ENCODE measurements around the gene UBE2J2.

Gene UBE2J2

DNA sequence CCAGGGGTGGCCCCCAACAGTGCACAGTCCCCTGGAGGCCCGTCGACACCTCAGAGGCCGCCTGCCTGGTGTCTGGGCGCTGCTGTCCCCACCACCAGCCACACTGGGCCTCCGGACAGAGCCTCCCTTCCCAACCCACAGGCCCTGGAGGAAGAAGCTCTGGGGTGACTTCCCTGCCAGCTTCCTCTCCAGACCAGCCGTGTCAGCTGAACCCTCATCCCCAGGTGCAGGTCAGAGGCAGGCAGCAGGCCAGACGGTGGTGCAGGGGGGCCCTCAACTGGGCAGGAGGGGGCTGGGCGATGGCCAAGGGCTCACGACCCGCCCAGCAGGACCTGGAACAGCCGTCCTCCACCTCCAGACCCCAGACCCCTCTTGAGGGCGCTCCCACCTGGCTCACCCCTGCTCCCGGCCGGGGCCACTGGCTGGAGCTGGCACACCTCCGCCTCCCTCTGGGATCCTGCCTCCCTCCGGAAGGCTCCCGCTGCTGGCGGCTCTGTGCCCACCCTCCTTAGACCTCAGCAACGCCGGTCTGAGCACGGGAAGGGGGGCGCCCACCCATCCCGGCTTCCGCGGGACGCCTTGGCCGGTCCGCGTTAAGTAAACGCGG, 67.8 kb downstream of the UBE2J2 start:
- H3K27ac ChIP-seq (ENCODE audit: low read length, poor library complexity, severe bottlenecking), result no peak overlapping the region
- no peak overlapping the region for H3K4ac ChIP-seq (ENCODE audit: low read depth in 1 of 2, low read length in 2 of 2)
- H3K23ac ChIP-seq (ENCODE audit: low read length in 2 of 2), result no peak overlapping the region
- H2AFZ ChIP-seq (ENCODE audit: low read depth, low read length), result no peak overlapping the region
- H3K9me3 ChIP-seq (ENCODE audit: control insufficient read depth, low read length), result no peaks in the 10 kb centered on the region
- H3K79me1 ChIP-seq (replicated peaks; ENCODE audit: low read length, poor library complexity, severe bottlenecking), result no peaks in the 10 kb centered on the region
- peaks cover 0 to 53% of the 10 kb centered on the region in 2 experiments for H3K27me3 ChIP-seq (ENCODE audit: control insufficient read depth in 1 of 2, insufficient read depth in 1 of 2, low read length in 2 of 2)
- peak overlapping the region; percentile 59 for H3K4me2 ChIP-seq (ENCODE audit: low read length, poor library complexity, severe bottlenecking)
- H4K91ac ChIP-seq (ENCODE audit: low read length), result peak overlapping the region; percentile 12
- no peaks in the 10 kb centered on the region for H3K36me3 ChIP-seq (ENCODE audit: control insufficient read depth in 1 of 2, insufficient read depth in 2 of 2, low read depth in 1 of 2, low read length in 2 of 2)
- H3K4me3 ChIP-seq (ENCODE audit: insufficient read depth in 1 of 2, low read depth in 1 of 2, low read length in 2 of 2), result peak overlapping the region in 1 of 2 experiments; percentile 42
- H2AK5ac ChIP-seq (ENCODE audit: low read length, severe bottlenecking), result peak overlapping the region; percentile 66
- peak overlapping the region; percentile 15 for H2BK5ac ChIP-seq (ENCODE audit: low read depth, low read length, poor library complexity, severe bottlenecking)
- peak overlapping the region in 1 of 2 experiments; percentile 38 for H3K18ac ChIP-seq (ENCODE audit: low read depth in 1 of 2, low read length in 2 of 2)
- H3K4me1 ChIP-seq (ENCODE audit: control insufficient read depth, insufficient read depth, low read depth, low read length), result peaks cover 72% of the 10 kb centered on the region
- H4K8ac ChIP-seq (ENCODE audit: low read length), result no peak overlapping the region
- H3K14ac ChIP-seq (ENCODE audit: low read length in 2 of 2), result no peak overlapping the region
- no peak overlapping the region for H3K9ac ChIP-seq (ENCODE audit: low read length)
- 34% methylated on average over 27 of the region's 31 CpGs for WGBS
- DNase-seq, result no peak
- H2BK15ac ChIP-seq (ENCODE audit: low read depth, poor library complexity, severe bottlenecking), result no peak overlapping the region
- H2BK12ac ChIP-seq (ENCODE audit: low read length in 2 of 2), result no peak overlapping the region
- H2BK120ac ChIP-seq (ENCODE audit: low read depth, low read length), result no peak overlapping the region

DNA sequence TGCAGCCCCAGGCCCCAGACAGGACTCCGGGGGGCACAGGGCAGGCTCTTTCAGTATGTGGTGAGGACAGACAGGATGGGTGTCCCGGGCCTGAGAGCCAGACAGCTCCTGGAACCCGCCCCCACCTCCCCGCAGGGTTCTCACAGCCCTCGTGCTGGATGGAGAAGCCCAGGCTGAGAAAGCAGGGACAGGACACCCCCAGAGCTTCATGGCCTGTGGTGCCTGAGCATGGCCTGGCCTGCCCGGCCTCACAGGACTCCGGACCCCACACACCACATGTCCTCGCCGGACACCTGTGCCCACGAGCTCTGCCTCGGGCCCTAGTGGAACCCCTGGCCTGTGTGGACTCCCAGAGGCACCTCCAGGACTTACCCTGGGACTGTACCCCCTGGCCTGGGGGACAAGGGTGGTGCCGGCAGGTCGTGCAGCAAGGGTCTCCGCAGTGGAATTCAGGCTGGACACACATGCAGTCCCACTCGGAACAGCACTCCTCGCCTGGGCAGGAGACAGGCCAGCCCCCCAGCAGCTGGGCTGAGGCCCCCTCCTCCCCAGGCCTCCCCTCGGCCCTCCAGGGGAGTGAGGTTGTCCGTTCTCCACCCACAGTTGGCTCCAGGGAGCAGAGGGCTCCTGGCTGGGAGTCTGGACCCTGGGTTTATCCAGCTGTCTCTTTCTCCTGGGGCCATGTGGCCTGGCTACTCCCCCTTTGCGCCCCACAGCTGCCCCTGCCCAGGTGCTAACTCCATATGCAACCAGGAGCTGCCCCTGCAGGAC, 68.5 kb downstream of the UBE2J2 start:
- no peak overlapping the region for H2AK5ac ChIP-seq (ENCODE audit: low read length, severe bottlenecking)
- H2BK5ac ChIP-seq (ENCODE audit: low read depth, low read length, poor library complexity, severe bottlenecking), result no peak overlapping the region
- H3K9me3 ChIP-seq (ENCODE audit: control insufficient read depth, low read length), result no peaks in the 10 kb centered on the region
- no peak overlapping the region for H3K27ac ChIP-seq (ENCODE audit: low read length, poor library complexity, severe bottlenecking)
- H3K27me3 ChIP-seq (ENCODE audit: control insufficient read depth in 1 of 2, insufficient read depth in 1 of 2, low read length in 2 of 2), result peaks cover 0 to 57% of the 10 kb centered on the region in 2 experiments
- no peak overlapping the region for H2BK15ac ChIP-seq (ENCODE audit: low read depth, poor library complexity, severe bottlenecking)
- H3K4me2 ChIP-seq (ENCODE audit: low read length, poor library complexity, severe bottlenecking), result no peak overlapping the region
- H3K9ac ChIP-seq (ENCODE audit: low read length), result no peak overlapping the region
- no peak overlapping the region for H2AFZ ChIP-seq (ENCODE audit: low read depth, low read length)
- H4K91ac ChIP-seq (ENCODE audit: low read length), result no peak overlapping the region
- no peak overlapping the region for H3K14ac ChIP-seq (ENCODE audit: low read length in 2 of 2)
- no peak overlapping the region for H3K4ac ChIP-seq (ENCODE audit: low read depth in 1 of 2, low read length in 2 of 2)
- no peaks in the 10 kb centered on the region for H3K79me1 ChIP-seq (replicated peaks; ENCODE audit: low read length, poor library complexity, severe bottlenecking)
- no peak overlapping the region for H3K18ac ChIP-seq (ENCODE audit: low read depth in 1 of 2, low read length in 2 of 2)
- H3K4me1 ChIP-seq (ENCODE audit: control insufficient read depth, insufficient read depth, low read depth, low read length), result peaks cover 75% of the 10 kb centered on the region
- no peak overlapping the region for H3K23ac ChIP-seq (ENCODE audit: low read length in 2 of 2)
- WGBS, result 86% methylated on average over 19 of the region's 19 CpGs
- H3K36me3 ChIP-seq (ENCODE audit: control insufficient read depth in 1 of 2, insufficient read depth in 2 of 2, low read depth in 1 of 2, low read length in 2 of 2), result no peaks in the 10 kb centered on the region
- H2BK120ac ChIP-seq (ENCODE audit: low read depth, low read length), result no peak overlapping the region
- no peak overlapping the region for H2BK12ac ChIP-seq (ENCODE audit: low read length in 2 of 2)
- no peak overlapping the region for H3K4me3 ChIP-seq (ENCODE audit: insufficient read depth in 1 of 2, low read depth in 1 of 2, low read length in 2 of 2)
- no peak for DNase-seq
- H4K8ac ChIP-seq (ENCODE audit: low read length), result no peak overlapping the region

DNA sequence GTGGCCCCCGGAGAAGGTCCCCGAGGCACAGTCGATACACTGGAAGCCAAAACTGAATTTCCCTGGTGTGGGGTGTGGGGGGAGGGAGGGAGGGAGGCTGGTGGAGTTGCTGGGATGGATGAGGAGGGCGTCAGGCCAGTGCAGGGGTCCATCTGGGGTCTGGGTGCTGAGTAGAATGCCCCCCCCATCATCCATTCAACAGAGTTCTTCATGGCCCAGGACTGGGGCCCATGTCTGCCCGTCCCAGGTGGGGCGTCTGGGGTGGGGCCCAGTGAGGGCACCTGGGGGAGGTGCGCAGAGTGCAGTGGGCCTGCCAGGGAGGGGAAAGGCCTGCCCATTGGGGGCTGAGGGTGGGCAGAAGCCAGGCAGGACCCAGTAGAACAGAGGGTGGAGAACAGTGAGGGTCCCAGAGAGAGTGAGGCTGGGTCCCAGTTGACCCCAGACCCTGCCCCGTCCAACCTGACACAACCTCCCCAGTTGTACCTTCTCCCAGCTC, 69.2 kb downstream of the UBE2J2 start:
- Histone ChIP-seq H3K4ac (ENCODE audit: low read depth in 1 of 2, low read length in 2 of 2) (no peak overlapping the region), H3K4me3 (ENCODE audit: insufficient read depth in 1 of 2, low read depth in 1 of 2, low read length in 2 of 2) (no peak overlapping the region), H3K36me3 (ENCODE audit: control insufficient read depth in 1 of 2, insufficient read depth in 2 of 2, low read depth in 1 of 2, low read length in 2 of 2) (no peaks in the 10 kb centered on the region)

More for the DNA sequence above, 69.2 kb downstream of the UBE2J2 start:
- Histone ChIP-seq H2BK5ac (ENCODE audit: low read depth, low read length, poor library complexity, severe bottlenecking) (no peak overlapping the region), H3K14ac (ENCODE audit: low read length in 2 of 2) (no peak overlapping the region), H2BK15ac (ENCODE audit: low read depth, poor library complexity, severe bottlenecking) (no peak overlapping the region), H2AFZ (ENCODE audit: low read depth, low read length) (no peak overlapping the region), H3K23ac (ENCODE audit: low read length in 2 of 2) (no peak overlapping the region), H3K4me1 (ENCODE audit: control insufficient read depth, insufficient read depth, low read depth, low read length) (peaks cover 75% of the 10 kb centered on the region), H3K4me2 (ENCODE audit: low read length, poor library complexity, severe bottlenecking) (no peak overlapping the region), H3K79me1 (replicated peaks; ENCODE audit: low read length, poor library complexity, severe bottlenecking) (no peaks in the 10 kb centered on the region), H2AK5ac (ENCODE audit: low read length, severe bottlenecking) (no peak overlapping the region), H3K9ac (ENCODE audit: low read length) (no peak overlapping the region), H2BK120ac (ENCODE audit: low read depth, low read length) (no peak overlapping the region), H3K27me3 (ENCODE audit: control insufficient read depth in 1 of 2, insufficient read depth in 1 of 2, low read length in 2 of 2) (peaks cover 0 to 63% of the 10 kb centered on the region in 2 experiments), H4K91ac (ENCODE audit: low read length) (no peak overlapping the region), H3K18ac (ENCODE audit: low read depth in 1 of 2, low read length in 2 of 2) (no peak overlapping the region), H3K9me3 (ENCODE audit: control insufficient read depth, low read length) (no peaks in the 10 kb centered on the region), H4K8ac (ENCODE audit: low read length) (no peak overlapping the region), H2BK12ac (ENCODE audit: low read length in 2 of 2) (no peak overlapping the region), H3K27ac (ENCODE audit: low read length, poor library complexity, severe bottlenecking) (no peak overlapping the region)
- 92% methylated on average over 7 of the region's 8 CpGs for WGBS
- no peak for DNase-seq
